MM.1S (cell line): Measurements from ENCODE around the gene ZNF580.
A peak's percentile ranks its signal among the peaks of the same experiment; 100 is the strongest.

ENCODE experiments used
- DNase-seq: peaks from one replicate; pipeline ENCODE4 v3.0.0-alpha.2; 2015
- H2AFZ ChIP-seq: fragments of 300-600 bp; sonication (generic); 2 replicates; pipeline ENCODE4 v1.6.0; 2016; ENCODE audit warnings: antibody characterized with exemption, low read length
- H3F3A ChIP-seq: fragments of 300-600 bp; sonication (generic); 2 replicates; pipeline ENCODE4 v1.6.1; 2016; ENCODE audit warnings: mild to moderate bottlenecking, antibody characterized with exemption, low read length, moderate library complexity, mixed read lengths; ENCODE audit not compliant: insufficient read depth
- H3K27ac ChIP-seq: fragments of 300-600 bp; sonication (generic); 2 replicates; pipeline ENCODE4 v1.5.1; 2016; ENCODE audit warnings: mild to moderate bottlenecking, low read length
- H3K27me3 ChIP-seq: fragments of 300-600 bp; sonication (generic); replicated peaks from 2 replicates; pipeline ENCODE4 v1.6.0; 2016; ENCODE audit warnings: low read length; ENCODE audit not compliant: insufficient read depth
- H3K36me3 ChIP-seq: fragments of 300-600 bp; sonication (generic); replicated peaks from 2 replicates; pipeline ENCODE4 v1.6.1; 2016; ENCODE audit warnings: mild to moderate bottlenecking, low read length, mixed read lengths; ENCODE audit not compliant: insufficient read depth
- H3K4me1 ChIP-seq: fragments of 300-600 bp; sonication (generic); 2 replicates; pipeline ENCODE4 v1.6.1; 2016; ENCODE audit warnings: low read length, mixed read lengths
- H3K4me2 ChIP-seq: fragments of 300-600 bp; sonication (generic); 2 replicates; pipeline ENCODE4 v1.6.0; 2016; ENCODE audit warnings: low read depth, low read length
- H3K4me3 ChIP-seq: fragments of 300-600 bp; sonication (generic); 2 replicates; pipeline ENCODE4 v1.5.1; 2016; ENCODE audit warnings: low read length, mixed read lengths
- H3K79me2 ChIP-seq: fragments of 300-600 bp; sonication (generic); 2 replicates; pipeline ENCODE4 v1.6.1; 2016; ENCODE audit warnings: mixed run types, low read length, mixed read lengths
- H3K9ac ChIP-seq: fragments of 300-600 bp; sonication (generic); 2 replicates; pipeline ENCODE4 v1.6.1; 2016; ENCODE audit warnings: low read length, mixed read lengths
- H3K9me2 ChIP-seq: fragments of 300-600 bp; sonication (generic); replicated peaks from 2 replicates; pipeline ENCODE4 v1.6.1; 2016; ENCODE audit warnings: mild to moderate bottlenecking, low read length, mixed read lengths; ENCODE audit not compliant: insufficient read depth
- H3K9me3 ChIP-seq: fragments of 300-600 bp; sonication (generic); replicated peaks from 2 replicates; pipeline ENCODE4 v1.6.1; 2016; ENCODE audit warnings: mild to moderate bottlenecking, low read length, mixed read lengths; ENCODE audit not compliant: insufficient read depth
- H4K20me1 ChIP-seq: fragments of 300-600 bp; sonication (generic); 2 replicates; pipeline ENCODE4 v1.6.1; 2016; ENCODE audit warnings: mild to moderate bottlenecking, low read length, moderate library complexity, mixed read lengths; ENCODE audit not compliant: insufficient read depth
- EZH2 ChIP-seq: fragments of 300-600 bp; sonication (generic); optimal IDR thresholded peaks from 2 replicates; pipeline ENCODE3; 2017; ENCODE audit warnings: low read depth, mild to moderate bottlenecking, antibody characterized with exemption, low read length, mixed read lengths
- EZH2phosphoT487 ChIP-seq: fragments of 300-600 bp; sonication (generic); IDR thresholded peaks from 2 replicates; pipeline ENCODE4 v1.6.1; 2018; ENCODE audit warnings: antibody characterized with exemption, low read length
- TF ChIP-seq, protein P1 (sequence below): fragments of 300-600 bp; sonication (generic); IDR thresholded peaks from 2 replicates; pipeline ENCODE4 v1.5.1; 2016; ENCODE audit warnings: antibody characterized with exemption, low read length, mixed read lengths

ZNF580 gene

DNA sequence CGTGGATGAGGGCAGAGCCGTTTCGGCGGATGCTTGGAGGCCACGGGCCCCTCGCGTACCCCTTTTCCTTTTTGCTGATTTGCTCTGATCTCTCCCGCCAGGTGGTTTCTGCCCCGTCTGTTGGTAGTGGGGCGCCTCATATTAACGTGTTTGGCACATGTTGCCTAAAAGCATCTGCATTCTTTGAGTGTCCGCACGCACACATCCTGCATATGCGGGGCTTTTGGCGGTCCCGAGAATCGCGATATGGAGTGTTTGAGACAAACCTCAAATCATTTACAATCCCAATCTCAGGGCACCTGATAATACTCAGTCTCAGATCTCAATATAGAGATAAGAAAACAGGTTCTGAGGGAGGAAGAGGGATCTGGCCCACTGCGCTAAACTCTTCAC lies 14.8 kb downstream of the ZNF580 start:
- H3K4me3 ChIP-seq = peak overlapping the region; percentile 91
- H2AFZ ChIP-seq = no peak overlapping the region
- H4K20me1 ChIP-seq = peaks cover 41% of the 10 kb centered on the region
- no peaks in the 10 kb centered on the region for H3K9me3 ChIP-seq
- no peak for TF ChIP-seq EZH2
- TF ChIP-seq, protein P1, sequence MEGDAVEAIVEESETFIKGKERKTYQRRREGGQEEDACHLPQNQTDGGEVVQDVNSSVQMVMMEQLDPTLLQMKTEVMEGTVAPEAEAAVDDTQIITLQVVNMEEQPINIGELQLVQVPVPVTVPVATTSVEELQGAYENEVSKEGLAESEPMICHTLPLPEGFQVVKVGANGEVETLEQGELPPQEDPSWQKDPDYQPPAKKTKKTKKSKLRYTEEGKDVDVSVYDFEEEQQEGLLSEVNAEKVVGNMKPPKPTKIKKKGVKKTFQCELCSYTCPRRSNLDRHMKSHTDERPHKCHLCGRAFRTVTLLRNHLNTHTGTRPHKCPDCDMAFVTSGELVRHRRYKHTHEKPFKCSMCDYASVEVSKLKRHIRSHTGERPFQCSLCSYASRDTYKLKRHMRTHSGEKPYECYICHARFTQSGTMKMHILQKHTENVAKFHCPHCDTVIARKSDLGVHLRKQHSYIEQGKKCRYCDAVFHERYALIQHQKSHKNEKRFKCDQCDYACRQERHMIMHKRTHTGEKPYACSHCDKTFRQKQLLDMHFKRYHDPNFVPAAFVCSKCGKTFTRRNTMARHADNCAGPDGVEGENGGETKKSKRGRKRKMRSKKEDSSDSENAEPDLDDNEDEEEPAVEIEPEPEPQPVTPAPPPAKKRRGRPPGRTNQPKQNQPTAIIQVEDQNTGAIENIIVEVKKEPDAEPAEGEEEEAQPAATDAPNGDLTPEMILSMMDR = no peak
- no peak for TF ChIP-seq EZH2phosphoT487
- no peaks in the 10 kb centered on the region for H3K36me3 ChIP-seq
- H3K27ac ChIP-seq = peak overlapping the region; percentile 99
- H3K9me2 ChIP-seq = no peaks in the 10 kb centered on the region
- peak overlapping the region; percentile 100 for H3K9ac ChIP-seq
- H3K4me1 ChIP-seq = peaks cover 20% of the 10 kb centered on the region; the same call in 1 of the 2 replicates
- H3F3A ChIP-seq = peaks cover 4% of the 10 kb centered on the region; the same call in 1 of the 2 replicates
- peaks cover 58% of the 10 kb centered on the region for H3K79me2 ChIP-seq
- H3K4me2 ChIP-seq = peak overlapping the region; percentile 99
- H3K27me3 ChIP-seq = no peaks in the 10 kb centered on the region
- DNase-seq = no peak

DNA sequence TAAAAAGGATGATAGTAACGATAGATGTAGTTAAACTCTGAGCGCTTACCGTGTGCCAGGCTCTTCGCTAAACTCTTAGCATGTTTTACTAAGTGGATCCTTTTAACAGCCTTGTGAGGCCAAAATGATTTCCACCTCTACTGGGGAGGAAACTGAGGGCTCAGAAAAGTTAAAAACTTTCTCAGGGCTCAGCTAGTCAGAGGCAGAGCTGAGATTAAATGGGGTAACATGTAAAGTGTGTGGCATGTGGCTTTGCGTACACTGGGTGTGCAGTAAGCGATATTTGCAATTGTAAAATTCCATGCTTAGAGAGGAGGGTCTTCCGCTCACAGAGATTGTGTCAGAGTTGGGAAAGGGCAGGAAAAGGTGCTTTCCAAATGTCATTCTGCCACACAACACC lies 15.8 kb downstream of the ZNF580 start:
- Histone ChIP-seq H3K79me2 (peaks cover 67% of the 10 kb centered on the region), H3K4me2 (peak overlapping the region; percentile 99), H3F3A (peaks cover 4% of the 10 kb centered on the region; the same call in 1 of the 2 replicates), H2AFZ (no peak overlapping the region), H3K9me2 (no peaks in the 10 kb centered on the region), H3K4me1 (peaks cover 20% of the 10 kb centered on the region; the same call in 1 of the 2 replicates), H3K4me3 (peak overlapping the region; percentile 91), H4K20me1 (peaks cover 41% of the 10 kb centered on the region), H3K9ac (peak overlapping the region; percentile 100), H3K9me3 (no peaks in the 10 kb centered on the region), H3K27me3 (no peaks in the 10 kb centered on the region), H3K36me3 (no peaks in the 10 kb centered on the region; the same call in 1 of the 2 replicates), H3K27ac (peak overlapping the region; percentile 99; the same call in 1 of the 2 replicates)
- TF ChIP-seq EZH2 (no peak), EZH2phosphoT487 (no peak)
- TF ChIP-seq, protein P1 = no peak
- DNase-seq = no peak

DNA sequence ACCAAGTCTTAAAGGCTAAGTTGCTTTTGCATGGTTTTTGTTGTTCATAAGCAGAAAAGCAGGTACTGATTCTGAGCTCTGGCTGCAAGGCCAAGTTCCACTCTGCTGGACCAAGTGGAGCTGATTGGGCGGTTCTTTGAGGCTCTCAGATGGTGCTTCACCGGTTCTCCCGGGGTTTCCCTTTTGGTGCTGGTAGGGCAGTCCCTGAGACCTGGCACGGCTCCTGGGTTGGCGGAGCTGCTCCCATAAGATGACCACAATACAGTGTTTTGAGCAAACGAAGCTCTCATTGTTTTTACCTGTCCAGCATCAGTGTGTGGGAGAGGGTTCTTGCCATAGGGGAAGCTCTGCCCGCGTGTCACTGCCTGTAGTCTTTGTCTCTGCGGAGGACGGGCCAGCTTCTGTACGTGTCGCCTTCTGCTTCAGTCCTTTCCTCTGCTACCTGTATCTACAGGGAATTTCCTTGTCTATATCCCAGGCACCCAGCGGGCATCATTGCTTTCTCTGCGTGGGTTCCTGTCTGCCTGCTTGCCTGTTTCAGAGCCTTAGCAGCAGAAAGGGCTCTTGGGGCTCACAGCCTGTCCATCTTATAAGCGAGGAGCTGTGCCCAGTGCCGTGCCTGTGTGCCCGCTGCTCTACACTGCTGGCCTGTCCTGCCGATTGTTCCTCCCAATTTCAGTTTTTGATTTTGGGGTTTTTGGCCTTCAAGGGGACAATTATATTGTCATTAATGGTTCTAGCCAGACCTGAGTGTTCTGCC lies 16.4 kb downstream of the ZNF580 start:
- H4K20me1 ChIP-seq = peaks cover 41% of the 10 kb centered on the region

More for the DNA sequence above, 16.4 kb downstream of the ZNF580 start:
- H3F3A ChIP-seq = peaks cover 4% of the 10 kb centered on the region; the same call in 1 of the 2 replicates
- peak; percentile 14 for DNase-seq
- H2AFZ ChIP-seq = no peak overlapping the region
- H3K27me3 ChIP-seq = no peaks in the 10 kb centered on the region
- H3K9me2 ChIP-seq = no peaks in the 10 kb centered on the region
- H3K4me2 ChIP-seq = peak overlapping the region; percentile 99
- H3K27ac ChIP-seq = no peak overlapping the region
- H3K4me3 ChIP-seq = peak overlapping the region; percentile 91
- H3K36me3 ChIP-seq = peaks cover 2% of the 10 kb centered on the region; the same call in 1 of the 2 replicates
- peaks cover 73% of the 10 kb centered on the region for H3K79me2 ChIP-seq
- H3K9ac ChIP-seq = peak overlapping the region; percentile 100; the same call in 1 of the 2 replicates
- no peaks in the 10 kb centered on the region for H3K9me3 ChIP-seq
- TF ChIP-seq EZH2phosphoT487 (no peak), EZH2 (no peak)
- TF ChIP-seq, protein P1 = no peak
- H3K4me1 ChIP-seq = peaks cover 20% of the 10 kb centered on the region; the same call in 1 of the 2 replicates
